Measurements from ENCODE around the gene CPXM2.

Gene CPXM2

DNA sequence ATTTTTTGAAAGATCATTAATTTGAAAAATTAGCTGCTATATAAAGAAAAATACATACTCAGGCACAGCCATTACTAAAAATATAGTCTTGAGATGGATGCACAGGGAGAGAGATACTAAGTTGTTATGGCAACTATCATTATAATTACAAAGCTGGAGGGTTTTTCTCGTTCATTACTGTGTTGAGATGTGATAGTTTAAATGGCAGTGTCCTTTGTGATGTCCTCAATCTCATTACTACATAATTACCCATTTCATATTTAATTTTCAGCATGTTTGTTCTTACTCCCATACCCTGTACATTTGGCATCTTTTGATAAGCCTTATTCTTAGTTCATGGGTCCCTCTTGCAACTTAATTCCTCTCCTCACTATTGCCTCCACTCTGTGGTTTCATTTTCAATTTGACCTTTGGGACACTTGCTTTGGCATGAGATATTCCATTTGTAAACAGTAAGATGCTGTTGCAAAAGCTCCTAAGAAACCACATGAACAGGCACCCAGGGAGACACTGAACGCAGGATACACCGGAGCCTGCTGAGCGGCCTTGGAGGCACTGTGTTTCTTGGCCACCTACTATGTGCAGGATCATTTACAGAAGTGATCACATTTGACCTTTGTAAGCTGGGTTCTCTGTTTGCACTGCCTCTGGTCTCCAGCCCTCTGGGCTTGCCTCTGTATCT, 4.8 kb upstream of the CPXM2 start:
- TF ChIP-seq, protein P1, sequence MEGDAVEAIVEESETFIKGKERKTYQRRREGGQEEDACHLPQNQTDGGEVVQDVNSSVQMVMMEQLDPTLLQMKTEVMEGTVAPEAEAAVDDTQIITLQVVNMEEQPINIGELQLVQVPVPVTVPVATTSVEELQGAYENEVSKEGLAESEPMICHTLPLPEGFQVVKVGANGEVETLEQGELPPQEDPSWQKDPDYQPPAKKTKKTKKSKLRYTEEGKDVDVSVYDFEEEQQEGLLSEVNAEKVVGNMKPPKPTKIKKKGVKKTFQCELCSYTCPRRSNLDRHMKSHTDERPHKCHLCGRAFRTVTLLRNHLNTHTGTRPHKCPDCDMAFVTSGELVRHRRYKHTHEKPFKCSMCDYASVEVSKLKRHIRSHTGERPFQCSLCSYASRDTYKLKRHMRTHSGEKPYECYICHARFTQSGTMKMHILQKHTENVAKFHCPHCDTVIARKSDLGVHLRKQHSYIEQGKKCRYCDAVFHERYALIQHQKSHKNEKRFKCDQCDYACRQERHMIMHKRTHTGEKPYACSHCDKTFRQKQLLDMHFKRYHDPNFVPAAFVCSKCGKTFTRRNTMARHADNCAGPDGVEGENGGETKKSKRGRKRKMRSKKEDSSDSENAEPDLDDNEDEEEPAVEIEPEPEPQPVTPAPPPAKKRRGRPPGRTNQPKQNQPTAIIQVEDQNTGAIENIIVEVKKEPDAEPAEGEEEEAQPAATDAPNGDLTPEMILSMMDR (conservative IDR thresholded peaks at IDR 0.05; ENCODE audit: low read depth, low read length), result no peak
- H3K4me3 ChIP-seq (ENCODE audit: low read depth, low read length), result no peak overlapping the region
- DNase-seq (ENCODE audit: low read depth), result no peak

DNA sequence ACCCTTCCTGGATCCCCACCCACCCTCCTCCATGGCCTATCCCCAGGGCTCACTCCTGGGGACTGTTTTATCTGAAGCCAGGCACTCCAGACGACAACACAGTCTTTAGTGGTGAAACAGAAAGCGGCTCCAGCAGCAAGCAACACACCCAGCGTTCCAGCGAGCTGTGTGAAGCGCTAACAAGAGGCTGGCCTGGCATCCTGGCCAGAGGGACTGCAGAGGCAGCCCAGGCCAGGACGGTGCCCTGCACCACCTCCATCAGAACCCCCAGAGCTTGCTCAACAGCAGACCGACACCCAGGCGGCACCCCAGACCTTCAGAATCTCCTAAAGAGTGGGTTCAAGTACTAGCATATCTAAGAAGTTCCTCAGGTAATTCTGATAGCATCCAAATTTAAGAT, 2.0 kb upstream of the CPXM2 start:
- DNase-seq (ENCODE audit: low read depth), result no peak
- no peak overlapping the region for H3K4me3 ChIP-seq (ENCODE audit: low read depth, low read length)
- TF ChIP-seq, protein P1 (conservative IDR thresholded peaks at IDR 0.05; ENCODE audit: low read depth, low read length), result no peak

DNA sequence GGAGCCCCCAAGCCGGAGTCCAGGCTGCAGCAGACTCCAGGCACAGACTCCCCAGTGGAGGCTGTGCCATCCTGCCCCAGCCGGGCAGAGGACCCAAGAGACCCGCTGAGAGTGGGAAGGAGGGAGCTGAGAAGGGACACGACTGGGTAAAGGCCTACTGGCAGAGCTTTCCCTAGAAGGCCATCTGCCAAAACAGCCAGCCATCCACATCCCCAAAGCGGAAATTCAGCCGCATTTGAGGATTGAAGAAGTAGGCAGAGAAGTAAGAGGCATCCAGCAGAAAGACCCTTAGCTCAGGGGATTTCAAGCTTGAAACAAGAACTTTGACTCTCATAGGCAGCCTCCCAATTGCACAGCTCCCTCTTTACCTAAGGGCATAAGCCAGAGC, 857 bp downstream of the CPXM2 start:
- TF ChIP-seq, protein P1 (conservative IDR thresholded peaks at IDR 0.05; ENCODE audit: low read depth, low read length), result no peak
- no peak for DNase-seq (ENCODE audit: low read depth)
- H3K4me3 ChIP-seq (ENCODE audit: low read depth, low read length), result no peak overlapping the region

DNA sequence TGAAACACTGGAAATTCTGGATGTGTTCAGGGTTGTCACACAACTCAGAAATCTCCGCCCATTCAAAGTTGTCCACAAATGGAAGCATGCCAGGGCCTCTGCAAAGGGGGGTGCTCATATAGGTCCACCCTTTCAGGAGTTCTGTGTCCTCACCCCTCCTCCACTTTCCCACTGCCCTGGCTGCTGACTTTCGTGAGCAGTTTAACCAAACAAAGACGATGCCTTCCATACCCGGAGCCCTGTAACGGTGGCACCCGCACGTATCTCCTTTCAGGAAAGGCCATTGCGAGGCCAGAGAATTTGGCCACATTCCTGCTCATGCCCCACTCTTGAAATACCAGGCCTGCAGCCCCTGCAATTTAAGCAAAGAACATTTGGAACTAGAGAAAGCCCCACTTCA, 1.4 kb downstream of the CPXM2 start:
- no peak overlapping the region for H3K4me3 ChIP-seq (ENCODE audit: low read depth, low read length)
- DNase-seq (ENCODE audit: low read depth), result no peak
- TF ChIP-seq, protein P1 (conservative IDR thresholded peaks at IDR 0.05; ENCODE audit: low read depth, low read length), result no peak

DNA sequence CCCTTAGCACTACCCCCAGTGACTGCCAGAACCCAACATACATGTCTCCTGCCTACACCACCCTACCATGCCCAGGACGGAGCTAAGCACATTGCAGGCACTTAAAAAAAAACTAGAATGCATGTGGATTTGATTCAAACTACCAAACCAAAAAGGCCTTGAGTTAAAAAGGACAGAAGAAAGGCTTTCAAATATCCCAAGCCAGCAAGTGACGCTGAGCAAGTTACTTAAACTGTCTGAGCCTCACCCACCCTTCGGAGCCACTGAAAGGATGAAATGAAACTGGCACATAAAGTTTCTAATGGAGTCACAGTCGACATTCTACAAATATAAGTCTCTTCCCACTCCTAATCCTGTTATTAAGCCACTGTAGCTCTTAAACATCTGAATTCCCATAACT, 1.8 kb downstream of the CPXM2 start:
- H3K4me3 ChIP-seq (ENCODE audit: low read depth, low read length), result no peak overlapping the region
- TF ChIP-seq, protein P1 (conservative IDR thresholded peaks at IDR 0.05; ENCODE audit: low read depth, low read length), result no peak
- no peak for DNase-seq (ENCODE audit: low read depth)

DNA sequence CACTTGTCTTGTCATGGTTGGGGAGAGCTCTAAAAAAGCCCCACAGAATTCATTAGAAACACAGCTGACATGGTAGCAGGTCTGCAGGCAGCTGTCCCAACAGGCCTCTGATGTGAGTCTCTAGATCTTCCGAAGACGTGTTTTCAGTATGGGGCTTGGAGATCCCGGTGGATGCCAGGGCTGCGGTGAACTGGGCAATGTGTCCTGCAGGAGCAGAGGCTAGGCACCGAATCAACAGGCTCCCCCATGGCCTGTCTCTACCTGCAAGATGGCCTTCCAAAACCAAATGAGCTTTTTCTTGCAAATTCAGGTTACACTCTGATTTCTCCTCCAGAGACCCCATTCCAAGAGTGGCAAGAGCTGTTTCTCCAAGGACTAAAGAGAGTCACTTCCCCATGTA, 2.9 kb downstream of the CPXM2 start:
- DNase-seq (ENCODE audit: low read depth), result no peak
- H3K4me3 ChIP-seq (ENCODE audit: low read depth, low read length), result no peak overlapping the region
- TF ChIP-seq, protein P1 (conservative IDR thresholded peaks at IDR 0.05; ENCODE audit: low read depth, low read length), result no peak

DNA sequence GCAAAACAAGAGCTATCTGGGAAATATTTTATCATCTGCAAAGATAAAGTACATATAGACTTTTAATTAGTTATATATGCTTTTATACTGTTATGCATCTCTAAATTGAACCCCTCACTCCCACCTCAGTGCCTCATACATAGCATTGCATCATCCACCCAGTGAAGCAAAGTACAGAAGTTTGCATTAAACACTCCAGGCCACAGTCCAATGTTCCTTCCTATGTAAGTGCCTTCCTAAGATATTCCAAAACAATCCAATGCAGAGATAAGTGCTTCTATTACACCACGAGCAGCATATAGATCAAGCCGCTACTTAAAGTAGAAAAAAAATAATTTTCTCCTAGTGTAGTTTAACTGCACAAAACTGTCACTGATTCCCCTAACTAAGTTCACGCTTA, 3.4 kb downstream of the CPXM2 start:
- DNase-seq (ENCODE audit: low read depth), result no peak
- TF ChIP-seq, protein P1 (conservative IDR thresholded peaks at IDR 0.05; ENCODE audit: low read depth, low read length), result no peak

More for the DNA sequence above, 3.4 kb downstream of the CPXM2 start:
- no peak overlapping the region for H3K4me3 ChIP-seq (ENCODE audit: low read depth, low read length)
